Loucy (cell line): Measurements from ENCODE around the gene SLC48A1.

Source experiments
- EZH2phosphoT487 ChIP-seq: fragments of 200-600 bp; IDR thresholded peaks from 2 replicates; pipeline ENCODE4 v1.6.1; 2018; ENCODE audit warnings: antibody characterized with exemption, mild to moderate bottlenecking, moderate library complexity, borderline replicate concordance
- TF ChIP-seq, protein P1 (sequence below): fragments of 200-600 bp; sonication (generic); conservative IDR thresholded peaks from 2 replicates; pipeline ENCODE4 v1.5.1; 2014; ENCODE audit warnings: mild to moderate bottlenecking, antibody characterized with exemption, low read length

DNA sequence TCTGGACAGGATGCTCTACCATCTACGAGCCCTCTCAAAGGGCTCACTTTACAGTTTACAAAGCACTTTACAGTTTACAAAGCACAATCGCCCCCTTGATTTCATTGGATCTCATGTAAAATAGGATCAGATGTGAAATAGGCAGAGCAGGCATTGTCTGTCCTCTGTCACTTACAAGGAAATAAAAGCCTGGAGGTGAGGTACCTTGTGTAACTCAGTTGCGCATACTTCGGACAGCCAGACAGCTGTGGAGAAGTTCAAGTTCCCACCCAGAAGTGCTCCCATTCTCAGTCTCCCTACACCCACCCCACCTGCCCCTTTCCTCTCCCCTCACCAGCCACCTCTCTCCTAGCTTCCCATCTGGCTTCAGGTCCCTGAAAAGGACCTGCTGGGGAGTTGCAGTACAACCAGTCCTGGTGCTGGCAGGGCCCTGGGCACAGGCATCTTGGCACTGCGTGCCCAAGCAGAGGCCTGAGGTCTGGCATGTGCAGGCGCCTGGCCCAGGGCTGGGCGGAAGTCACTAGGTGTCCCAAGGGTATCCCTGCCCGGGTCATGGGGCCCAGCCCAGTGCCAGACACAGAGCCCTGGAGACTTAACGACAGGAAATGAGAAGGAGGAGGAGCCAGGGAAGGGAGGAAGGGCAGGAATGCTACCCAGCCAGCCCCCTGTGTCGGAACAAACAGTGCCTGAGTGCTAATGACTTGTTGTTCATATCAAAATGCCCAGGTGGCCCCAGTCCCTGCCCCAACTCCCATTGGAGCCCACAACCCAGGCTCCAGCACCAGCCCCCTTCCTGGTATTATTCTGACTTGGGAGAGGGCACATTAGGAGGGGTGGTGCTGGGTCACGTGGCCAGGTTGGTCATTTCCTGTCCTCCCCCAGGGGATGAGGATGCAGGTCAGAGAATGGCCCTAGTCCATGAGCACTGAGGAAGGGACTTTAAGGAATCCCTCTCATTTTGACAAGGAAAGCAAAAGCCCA is 19.7 kb upstream of the SLC48A1 start:
- TF ChIP-seq, protein P1, sequence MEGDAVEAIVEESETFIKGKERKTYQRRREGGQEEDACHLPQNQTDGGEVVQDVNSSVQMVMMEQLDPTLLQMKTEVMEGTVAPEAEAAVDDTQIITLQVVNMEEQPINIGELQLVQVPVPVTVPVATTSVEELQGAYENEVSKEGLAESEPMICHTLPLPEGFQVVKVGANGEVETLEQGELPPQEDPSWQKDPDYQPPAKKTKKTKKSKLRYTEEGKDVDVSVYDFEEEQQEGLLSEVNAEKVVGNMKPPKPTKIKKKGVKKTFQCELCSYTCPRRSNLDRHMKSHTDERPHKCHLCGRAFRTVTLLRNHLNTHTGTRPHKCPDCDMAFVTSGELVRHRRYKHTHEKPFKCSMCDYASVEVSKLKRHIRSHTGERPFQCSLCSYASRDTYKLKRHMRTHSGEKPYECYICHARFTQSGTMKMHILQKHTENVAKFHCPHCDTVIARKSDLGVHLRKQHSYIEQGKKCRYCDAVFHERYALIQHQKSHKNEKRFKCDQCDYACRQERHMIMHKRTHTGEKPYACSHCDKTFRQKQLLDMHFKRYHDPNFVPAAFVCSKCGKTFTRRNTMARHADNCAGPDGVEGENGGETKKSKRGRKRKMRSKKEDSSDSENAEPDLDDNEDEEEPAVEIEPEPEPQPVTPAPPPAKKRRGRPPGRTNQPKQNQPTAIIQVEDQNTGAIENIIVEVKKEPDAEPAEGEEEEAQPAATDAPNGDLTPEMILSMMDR = no peak
- no peak for TF ChIP-seq EZH2phosphoT487
